Activated T-helper 9 cell treated with anti-CD3 and anti-CD28 coated beads, Interleukin-2, amount 50 U/mL, for 16 hours (primary cell): ENCODE data around the gene LXN.
A peak's percentile ranks its signal among the peaks of the same experiment; 100 is the strongest.

Experiments used
- DNase-seq: peaks from one replicate; pipeline ENCODE4 v3.0.0-alpha.2; 2020; ENCODE audit warnings: low read depth

Gene LXN

DNA sequence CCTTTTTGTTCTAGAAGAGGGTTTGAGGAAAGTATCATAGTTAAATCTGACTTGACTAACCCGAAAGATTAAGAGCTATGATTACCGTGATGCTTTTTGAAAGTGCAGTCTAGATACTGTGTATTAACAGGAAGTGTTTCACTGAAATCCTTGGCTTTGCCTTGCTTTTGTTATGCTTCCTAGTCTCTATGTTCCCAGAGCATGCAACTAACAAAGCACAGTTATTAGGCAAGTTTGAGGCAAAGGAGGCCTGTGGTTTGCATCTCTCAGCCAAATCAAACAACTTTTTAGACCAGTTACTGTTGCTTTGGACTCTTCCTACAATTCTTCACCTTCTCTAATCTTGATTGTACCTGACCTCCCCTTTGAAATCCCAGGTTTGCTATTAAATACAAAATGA is 3.9 kb downstream of the LXN start:
- no peak for DNase-seq

DNA sequence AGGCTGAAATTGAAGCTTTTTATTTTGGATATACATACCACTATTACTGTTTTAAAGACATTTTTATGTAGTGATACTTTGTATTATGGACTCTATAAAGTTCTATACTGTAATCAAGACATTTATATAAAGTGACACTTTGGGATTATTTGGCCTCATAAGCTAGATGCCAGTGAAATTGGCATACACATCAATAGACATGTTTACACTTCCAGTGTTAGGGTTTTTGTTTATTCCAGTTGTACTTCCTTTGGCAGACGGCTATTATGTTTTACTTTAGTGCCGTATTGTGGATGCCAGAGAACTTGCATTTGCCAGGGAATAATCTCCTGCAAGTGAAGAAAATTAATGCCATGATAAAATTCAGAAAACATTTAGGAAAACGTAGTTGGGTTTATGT is 6.0 kb downstream of the LXN start:
- DNase-seq: no peak

DNA sequence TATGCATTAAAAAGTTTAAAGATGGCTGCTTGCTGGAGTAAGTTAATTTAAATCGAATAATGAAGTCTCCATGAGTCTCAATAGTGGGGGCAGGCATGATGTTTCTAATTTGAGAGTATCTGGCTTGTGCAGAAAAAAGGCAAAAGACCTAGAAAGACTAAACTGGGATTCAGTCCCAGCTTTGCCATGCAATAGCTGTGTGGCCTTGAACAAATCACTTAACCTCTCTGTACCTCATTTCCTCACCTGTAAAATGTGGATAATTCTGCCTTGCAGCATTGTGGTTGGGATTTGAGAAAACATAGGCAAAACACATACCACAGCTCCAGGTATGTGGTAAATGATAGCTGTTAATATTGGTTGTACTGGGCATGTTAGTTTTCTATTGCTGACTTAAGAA is 8.6 kb downstream of the LXN start:
- no peak for DNase-seq

DNA sequence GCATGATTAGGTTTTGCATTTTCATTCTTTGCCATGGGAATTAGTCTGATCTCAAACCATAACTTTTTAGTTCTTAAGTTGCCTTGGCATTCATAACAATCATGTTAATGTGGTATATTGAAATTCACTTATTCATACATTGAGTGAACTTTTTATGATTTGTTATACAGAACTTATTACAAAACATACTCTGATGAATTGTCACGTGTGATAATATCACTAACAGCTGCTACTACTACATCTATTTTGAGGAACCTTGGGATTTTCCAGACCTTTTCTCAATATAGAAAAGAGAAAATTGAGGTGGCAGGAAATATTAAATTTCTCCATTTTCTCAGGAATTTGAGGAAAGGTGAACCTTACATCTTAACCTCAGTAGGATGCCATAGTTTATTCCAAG is 9.2 kb downstream of the LXN start:
- DNase-seq: no peak

DNA sequence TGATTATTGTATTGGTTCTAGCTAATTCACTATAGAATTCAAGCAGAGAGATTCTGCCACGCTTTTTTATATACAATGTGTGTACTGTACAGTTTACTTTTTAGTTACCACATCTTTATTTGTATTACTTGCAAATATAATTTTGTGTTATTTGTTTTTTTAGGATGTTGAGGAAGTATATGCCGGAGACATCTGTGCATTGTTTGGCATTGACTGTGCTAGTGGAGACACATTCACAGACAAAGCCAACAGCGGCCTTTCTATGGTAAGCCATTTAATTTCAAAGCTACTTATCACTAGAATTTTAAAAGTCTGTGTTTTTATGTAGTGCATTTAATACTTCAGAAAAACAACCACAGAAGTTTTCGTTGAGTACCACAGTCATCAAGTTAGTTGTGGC is 11.7 kb downstream of the LXN start:
- DNase-seq: no peak

DNA sequence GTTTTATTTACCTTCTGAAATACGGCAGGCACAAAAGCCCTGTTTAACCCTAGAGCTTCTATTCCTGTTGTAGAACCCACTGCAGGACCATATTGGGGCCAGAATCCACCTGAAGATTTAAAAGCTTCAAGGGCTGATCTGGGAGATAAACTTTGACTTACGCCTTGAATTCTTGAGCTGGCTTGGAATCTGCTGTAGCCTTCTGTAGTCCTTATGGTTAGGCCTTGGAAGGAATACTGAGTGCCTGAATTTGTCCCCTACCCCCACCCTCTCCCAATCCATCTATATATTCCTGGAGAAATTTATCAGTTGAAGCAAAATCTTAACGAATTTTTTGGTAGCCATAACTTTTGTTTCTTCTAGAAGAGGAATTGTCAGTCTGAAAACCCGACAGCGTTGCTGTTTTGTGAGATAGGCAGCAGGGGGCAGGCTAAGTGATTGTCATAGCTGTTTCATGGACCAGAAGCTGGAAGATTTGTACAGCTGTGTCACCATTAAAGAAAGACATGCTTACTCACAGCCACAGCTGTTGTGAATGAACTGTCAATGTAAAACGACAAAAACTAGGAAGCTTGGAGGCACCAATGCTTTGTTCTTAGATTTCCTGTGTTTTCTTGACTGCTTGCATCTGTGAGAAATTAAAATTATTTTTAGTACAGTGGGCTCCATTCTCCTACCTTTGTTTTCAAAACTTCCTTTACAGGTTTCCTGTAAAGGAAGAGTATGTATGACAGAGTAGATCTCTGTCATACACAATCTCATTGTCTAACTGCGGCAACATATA is 12.8 kb downstream of the LXN start:
- peak; percentile 13 for DNase-seq

DNA sequence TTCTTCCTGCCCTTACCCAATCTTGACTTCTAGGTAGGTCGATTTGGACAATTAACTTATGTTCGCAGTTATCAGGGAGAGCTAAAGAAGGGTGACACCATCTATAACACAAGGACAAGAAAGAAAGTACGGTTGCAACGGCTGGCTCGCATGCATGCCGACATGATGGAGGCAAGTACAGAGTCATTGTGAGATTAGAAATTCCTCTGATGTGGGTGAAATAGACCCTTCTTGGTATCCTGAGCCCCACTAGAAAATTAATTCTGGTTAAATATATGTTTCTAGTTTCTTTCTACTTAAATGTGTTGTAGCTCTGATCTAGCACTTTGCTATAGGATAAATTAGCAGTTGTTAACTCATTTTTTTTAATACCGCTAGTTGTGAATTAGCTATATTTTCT is 13.6 kb downstream of the LXN start:
- DNase-seq: no peak

DNA sequence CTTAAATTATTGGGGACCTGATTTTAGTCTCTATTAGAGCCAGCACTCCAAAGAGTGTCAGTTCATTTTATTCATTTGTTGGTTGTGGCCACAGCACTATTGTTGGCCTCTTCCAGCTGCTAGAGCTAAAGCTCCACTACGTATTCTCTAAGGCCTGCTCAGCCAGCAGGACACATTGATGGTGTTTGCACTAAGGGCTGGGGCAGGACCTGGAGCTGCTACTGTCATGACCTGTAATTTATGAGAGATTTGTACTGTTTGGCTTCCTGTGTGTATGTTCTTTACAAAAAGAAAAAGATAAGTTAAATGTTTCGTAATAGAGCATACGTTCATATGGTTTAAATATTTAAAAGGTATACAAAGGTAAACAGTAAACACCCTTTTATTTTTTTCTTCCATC is 20.0 kb downstream of the LXN start:
- DNase-seq: no peak

DNA sequence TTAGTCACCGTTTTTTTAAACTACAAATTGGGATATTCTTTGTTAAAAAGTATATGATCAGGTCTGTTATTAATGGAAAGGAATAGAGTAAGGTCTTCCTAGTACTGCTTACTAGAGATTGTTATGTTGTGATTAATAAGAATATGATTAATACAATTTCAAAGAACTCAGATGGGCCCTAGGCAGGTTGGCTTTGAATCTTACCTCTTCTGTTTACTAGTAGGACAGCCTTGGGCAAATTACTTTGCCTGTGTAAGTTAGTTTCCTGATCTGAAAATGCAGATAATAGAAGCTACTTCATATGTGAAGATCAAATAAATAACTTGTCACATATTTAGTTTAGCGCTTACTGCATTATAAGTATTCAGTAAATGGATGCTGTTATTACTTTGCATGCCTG is 21.3 kb downstream of the LXN start:
- DNase-seq: no peak

DNA sequence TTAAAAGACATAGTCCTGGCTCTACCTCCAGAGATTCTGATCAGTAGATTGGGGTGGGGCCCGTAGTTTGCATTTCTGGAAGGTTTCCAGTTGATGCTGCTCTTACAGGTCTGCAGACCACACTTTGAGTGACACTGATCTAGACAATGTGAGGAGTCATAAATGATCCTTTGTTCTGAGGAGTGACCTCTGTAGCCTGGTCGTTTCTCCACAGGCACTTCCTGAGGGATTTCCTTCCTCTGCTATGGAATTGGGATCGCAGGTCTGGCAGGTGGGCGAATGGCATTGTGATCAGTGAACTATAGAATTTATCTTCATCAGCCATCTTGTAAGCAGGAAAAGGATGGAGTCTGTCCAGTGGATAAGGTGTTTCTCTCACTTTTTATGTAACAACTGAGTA is 22.7 kb downstream of the LXN start:
- DNase-seq: no peak

DNA sequence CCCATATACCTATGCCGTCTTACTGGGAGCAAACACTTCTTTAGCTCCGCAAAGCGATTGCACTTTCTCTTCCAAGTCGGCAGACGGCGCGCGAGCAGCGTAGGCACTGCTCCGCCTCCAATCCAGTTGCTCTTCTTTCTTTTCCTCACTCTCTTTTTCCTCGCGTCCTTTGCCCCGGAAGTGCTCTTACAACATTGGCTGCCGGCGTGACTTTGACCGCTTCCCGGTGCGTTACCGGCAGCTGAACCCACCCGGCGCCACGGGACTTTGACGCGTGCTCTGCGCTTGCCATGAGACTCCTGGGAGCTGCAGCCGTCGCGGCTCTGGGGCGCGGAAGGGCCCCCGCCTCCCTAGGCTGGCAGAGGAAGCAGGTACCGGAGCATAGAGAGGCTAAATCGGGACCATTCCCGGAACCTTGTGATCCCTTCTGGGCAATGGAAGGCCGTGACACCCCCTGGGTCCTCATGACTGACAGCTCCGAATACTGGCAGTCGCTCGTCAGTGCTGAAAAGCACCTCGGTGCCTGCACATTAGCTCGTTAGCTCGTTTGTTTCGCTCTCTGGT is 28.0 kb downstream of the LXN start, which contains the start of gene GFM1:
GFM1 (plus strand) TSS at position 183 of the 564 bp plus-strand sequence; CDS start at position 291, 108 bp downstream.
- peak; percentile 84 for DNase-seq

DNA sequence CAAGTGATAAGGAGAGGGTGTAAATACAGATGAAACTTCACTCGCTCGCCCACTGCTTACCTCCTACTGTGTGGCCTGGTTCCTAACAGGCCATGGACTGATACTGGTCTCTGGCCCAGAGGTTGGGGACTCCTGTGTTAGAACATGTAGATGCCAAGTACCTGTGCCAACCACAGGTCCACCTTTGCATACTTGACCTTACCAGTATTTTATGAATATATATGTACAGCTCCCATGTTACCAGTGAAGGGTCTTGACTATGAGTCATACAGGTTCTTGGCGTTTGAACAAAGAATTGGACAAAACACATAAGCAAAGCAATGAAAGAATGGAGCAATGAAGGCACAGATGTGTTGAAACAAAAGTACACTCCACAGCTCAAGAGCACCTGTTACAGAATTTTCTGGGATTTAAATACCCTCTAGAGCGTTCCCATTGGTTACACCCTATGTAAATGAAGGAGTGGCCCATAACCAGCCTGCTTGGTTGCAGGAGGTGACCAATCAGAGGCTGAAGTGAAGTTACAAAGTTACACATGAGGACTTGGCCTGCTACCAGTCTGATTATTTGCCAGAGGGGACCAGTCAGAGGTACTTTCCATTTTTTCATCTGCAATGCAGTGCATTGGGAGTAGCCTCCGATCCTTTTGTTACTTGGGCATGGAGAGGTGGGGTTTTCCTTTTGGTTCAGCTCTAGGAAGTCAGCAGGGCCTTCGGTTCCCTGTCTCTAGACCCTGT is 29.8 kb downstream of the LXN start:
- no peak for DNase-seq

DNA sequence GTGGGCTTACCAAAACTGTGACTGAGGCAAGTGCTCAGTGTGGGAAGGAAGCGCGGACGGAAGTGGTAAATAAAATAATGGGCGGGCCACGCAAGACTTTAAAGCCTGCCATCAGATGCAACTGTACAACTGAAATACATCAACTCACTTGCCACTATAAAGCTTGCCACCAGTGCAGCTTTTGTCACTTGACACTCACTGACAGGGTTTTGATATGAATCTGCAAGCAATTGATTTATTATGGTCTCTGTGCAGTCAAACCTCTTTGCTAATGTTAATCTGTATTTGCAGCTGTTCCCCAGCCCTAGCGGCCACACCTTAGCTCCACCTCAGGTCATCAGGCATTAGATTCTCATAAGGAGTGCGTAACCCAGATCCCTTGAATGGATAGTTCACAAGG is 30.4 kb downstream of the LXN start:
- DNase-seq: no peak

DNA sequence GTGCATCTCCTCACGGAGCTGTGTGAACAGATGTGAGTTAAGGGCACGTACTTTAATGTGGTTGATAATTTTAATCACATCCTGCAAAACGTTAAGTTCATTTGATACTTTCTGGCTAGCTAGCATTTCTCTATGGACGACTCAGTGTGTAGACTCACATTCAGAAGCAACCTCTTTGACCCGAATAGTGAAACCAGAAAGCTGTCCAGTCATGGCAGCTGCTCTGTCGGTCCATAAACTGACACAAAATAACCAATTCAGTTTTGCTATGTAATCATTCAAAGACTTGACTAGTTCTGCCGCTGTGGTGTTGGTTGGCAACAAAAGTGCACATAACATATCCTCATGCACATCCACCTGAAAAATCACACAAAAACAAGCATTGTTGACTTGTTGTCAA is 31.8 kb downstream of the LXN start:
- no peak for DNase-seq

DNA sequence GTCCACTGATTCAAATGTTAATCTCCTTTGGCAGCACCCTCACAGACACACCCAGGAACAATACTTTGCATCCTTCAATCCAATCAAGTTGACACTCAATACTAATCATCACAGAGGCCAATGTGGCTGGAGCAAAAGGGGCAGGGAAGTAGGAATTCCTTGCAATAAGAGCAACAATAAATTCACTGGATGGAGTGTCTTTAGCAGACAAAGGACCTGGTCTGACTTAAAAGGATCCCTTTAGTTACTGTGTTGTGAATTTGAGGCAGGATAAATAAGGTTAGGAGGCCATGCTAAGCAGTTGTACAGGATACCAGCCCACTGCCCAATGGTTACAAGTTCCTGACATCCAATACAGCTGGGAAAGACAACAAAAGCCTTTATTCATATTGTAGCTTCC is 40.5 kb downstream of the LXN start:
- no peak for DNase-seq

DNA sequence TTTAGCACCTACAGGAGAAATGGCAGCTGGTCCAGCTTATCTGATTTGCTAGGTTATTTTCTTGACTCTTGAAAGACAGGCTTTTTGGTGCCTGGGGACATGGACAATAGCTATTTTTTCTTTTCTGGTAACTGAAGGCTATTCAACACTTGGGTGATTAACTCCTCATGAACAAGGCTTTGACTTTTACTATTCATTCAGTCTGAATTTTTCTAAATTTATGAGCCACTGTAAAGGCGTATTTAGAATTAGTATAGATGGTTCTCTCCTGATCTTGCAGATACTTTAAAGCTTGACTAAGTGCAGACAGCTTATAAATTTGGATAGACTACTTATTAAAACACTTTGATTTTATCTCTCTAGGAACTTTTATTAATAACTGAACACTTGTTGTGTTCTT is 46.6 kb downstream of the LXN start:
- DNase-seq: no peak

DNA sequence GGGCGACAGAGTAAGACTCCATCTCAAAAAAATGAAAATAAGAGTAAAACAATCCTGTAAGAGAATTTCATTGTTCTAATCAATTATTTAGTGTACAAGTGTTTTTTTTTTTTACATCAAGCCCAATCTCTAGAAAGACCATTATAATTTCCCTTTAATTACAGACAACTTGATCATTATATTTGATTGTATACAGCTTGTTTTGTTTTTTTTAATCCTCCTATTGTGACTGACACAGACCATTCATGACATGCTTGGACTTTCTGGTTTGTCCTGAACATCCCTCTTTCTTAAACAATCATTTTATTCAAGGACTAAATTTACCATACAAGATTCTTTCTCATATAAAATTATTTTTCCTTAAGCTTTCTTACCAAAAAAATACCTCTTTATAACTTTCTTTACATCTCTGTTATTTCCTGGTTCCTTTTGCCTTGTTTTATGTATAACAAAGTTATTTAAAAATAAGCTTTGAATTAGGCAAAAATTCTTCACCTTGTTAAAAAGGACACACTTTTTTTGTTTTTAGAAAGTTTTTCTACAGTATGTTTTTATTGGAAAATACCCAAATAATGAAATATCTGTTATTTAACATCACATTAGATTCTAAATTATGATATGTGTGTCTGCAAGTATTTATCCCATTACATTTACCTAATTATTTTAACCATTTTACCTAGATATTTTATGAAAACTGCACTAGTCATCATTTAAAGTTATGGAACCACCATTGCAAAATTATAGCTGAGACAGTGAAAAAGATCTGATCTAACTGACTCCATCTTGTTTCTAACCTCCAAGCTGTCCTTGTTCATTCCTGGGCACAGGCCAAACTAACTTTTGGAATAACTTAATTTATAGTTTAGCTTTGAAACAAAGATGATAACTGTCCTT is 54.2 kb downstream of the LXN start:
- no peak for DNase-seq
